Posterior vena cava (tissue), 2 donors: ENCODE measurements around the gene SUPT5H. TPM values are rescaled to one million over a fixed set of nuclear protein-coding genes. Genes with fewer than 3 reads are reported as not detected.
"Not testable (repeated sequence)": the region's sequence is repeated elsewhere in the genome, so short reads cannot be mapped to it uniquely, and the experiment has no call there.

Experiments used
- DNase-seq: peaks from one replicate; pipeline ENCODE4 v3.0.0-alpha.2; 2020; ENCODE audit warnings: low spot score
- intact Hi-C, 2 donors: fragments of 100-400 bp; cut with DNase I; formaldehyde crosslinking; loops; one replicate each; pipeline versions ENCODE4 v1.14.1 to v1.14.2; 2022 to 2023
- total RNA-seq, 2 donors: library from RNA; stranded (reverse); fragmentation: NEBNext Ultra II Directional; extraction: Animal tissue kit (Norgen Biotek cat#: 25700); gene quantifications; one replicate each; pipeline ENCODE4 v1.2.1, GENCODE V29; 2021
- donor health status: DM: yes; HTN: yes; CAD: no.
- donor health status: DM: yes; HTN: yes; CAD: no.

The SUPT5H gene
- total RNA-seq, 2 donors from 2014 or later = 67.0 to 74.9 TPM

GRCh38 chr19:39444598-39445195 lies 685 bp upstream of the SUPT5H start:
- intact Hi-C loops = loop anchor here in 1 of 2 donors (5.0 kb wide), 1 partner anchor 88 kb away; the partner anchor contains the start of gene EID2B
- no peak for DNase-seq

GRCh38 chr19:39446365-39447084 lies 1.1 kb downstream of the SUPT5H start:
- no peak for DNase-seq
- intact Hi-C loops = loop anchor here in 1 of 2 donors (5.0 kb wide), 1 partner anchor 86 kb away; the partner anchor contains the start of gene EID2B

- DNase-seq = no peak
- intact Hi-C loops = loop anchor here in 1 of 2 donors (5.0 kb wide), 1 partner anchor 84 kb away; the partner anchor contains the start of gene EID2B
These were observed 2.9 kb downstream of the SUPT5H start for GRCh38 chr19:39448271-39448670.

GRCh38 chr19:39449116-39449797 lies 3.9 kb downstream of the SUPT5H start:
- DNase-seq = no peak
- intact Hi-C loops = loop anchor here in 1 of 2 donors (5.0 kb wide), 1 partner anchor 83 kb away; the partner anchor contains the start of gene EID2B

DNA sequence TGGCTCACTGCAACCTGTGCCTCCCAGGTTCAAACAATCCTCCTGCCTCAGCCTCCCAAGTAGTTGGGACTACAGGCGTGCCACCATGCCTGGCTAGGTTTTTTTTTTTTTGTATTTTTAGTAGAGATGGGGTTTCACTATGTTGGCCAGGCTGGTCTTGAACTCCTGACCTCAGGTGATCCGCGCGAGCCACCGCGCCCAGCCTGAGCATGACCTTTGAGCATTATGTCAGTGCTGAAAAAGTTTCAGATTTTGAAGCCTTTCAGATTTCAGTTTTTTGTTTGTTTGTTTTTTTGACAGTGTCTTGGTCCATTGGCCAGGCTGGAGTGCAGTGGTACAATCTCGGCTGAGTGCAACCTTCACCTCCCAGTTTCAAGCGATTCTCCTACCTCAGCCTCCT lies 5.9 kb downstream of the SUPT5H start:
- DNase-seq, intact Hi-C loops: not testable (repeated sequence)

GRCh38 chr19:39463403-39463802 lies 18.0 kb downstream of the SUPT5H start:
- no peak for DNase-seq
- intact Hi-C loops = no loop called here

DNA sequence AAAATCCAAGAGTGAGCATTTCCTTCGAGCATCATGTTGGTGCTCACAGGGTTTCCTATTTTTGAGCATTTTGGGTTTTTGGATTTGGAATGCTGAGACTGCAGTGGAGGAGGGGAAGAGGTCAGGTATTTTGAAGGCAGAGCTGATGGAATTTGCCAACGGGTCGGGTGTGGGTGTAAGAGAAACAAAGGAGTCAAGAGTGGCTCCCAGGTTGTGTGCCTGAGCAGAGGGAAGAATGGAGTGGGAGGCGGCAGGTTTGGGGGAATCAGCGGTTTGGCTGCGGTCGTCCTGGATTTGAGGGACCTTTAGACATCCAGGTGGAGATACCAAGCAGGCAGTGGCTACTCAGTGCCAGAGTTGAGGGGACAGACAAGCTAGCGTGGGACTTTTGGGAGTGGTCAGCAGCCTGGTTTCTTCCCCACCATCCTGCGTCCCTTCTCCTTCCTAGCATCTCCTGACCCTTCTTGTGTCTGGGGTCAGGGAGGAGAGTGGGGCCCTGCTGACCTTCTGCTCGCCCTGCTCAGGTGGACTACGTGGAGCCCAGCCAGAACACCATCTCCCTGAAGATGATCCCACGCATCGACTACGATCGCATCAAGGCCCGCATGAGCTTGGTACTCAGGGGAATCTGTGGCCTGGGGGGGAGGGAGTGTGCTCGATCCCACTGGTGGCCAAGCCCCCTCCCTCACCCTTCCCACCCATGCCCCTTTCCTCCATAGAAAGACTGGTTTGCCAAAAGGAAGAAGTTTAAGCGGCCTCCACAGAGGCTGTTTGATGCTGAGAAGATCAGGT lies 20.8 kb downstream of the SUPT5H start:
- no peak for DNase-seq

GRCh38 chr19:39467941-39468340 lies 22.6 kb downstream of the SUPT5H start:
- intact Hi-C loops = no loop called here
- DNase-seq = no peak

More for the DNA sequence above, 20.8 kb downstream of the SUPT5H start:
- intact Hi-C loops = no loop called here

DNA sequence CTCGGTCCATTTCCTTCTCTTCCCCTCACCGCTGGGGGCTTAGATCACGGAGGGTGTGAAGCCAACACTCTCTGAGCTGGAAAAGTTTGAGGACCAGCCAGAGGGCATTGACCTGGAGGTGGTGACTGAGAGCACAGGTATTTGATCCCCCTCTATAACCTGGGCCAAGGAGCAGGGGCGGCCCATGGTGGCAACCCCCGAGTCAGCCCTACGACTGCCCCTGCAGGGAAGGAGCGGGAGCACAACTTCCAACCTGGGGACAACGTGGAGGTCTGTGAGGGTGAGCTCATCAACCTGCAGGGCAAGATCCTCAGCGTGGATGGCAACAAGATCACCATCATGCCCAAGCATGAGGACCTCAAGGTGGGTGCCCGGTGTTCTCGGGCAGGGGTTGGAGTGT lies 23.7 kb downstream of the SUPT5H start:
- intact Hi-C loops = no loop called here
- no peak for DNase-seq

DNA sequence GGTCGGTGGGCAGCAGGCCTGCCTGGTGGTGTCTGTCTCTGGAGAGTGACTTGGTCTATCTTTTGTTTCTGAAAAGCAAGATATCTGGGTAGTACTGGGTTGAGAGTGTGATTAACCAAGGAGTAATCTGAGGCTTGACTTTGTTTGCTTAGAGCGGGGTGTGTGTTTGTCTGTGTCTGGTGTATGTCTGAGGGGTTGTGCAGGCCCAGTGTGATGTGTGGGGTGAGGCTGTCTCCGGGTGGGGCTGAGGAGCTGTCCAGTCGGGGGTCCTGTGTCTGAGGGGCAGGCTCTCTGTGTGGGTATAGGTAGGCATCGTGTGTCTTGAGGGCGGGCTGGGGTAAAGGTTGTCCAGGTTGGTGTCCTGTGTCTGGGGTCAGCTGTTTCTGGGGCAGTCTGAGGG lies 24.2 kb downstream of the SUPT5H start:
- no peak for DNase-seq
- intact Hi-C loops = no loop called here

GRCh38 chr19:39470724-39471339 lies 25.4 kb downstream of the SUPT5H start:
- no peak for DNase-seq

GRCh38 chr19:39471756-39472536 lies 26.6 kb downstream of the SUPT5H start:
- no peak for DNase-seq
- intact Hi-C loops = no loop called here

More at GRCh38 chr19:39470724-39471339, 25.4 kb downstream of the SUPT5H start:
- intact Hi-C loops = no loop called here

DNA sequence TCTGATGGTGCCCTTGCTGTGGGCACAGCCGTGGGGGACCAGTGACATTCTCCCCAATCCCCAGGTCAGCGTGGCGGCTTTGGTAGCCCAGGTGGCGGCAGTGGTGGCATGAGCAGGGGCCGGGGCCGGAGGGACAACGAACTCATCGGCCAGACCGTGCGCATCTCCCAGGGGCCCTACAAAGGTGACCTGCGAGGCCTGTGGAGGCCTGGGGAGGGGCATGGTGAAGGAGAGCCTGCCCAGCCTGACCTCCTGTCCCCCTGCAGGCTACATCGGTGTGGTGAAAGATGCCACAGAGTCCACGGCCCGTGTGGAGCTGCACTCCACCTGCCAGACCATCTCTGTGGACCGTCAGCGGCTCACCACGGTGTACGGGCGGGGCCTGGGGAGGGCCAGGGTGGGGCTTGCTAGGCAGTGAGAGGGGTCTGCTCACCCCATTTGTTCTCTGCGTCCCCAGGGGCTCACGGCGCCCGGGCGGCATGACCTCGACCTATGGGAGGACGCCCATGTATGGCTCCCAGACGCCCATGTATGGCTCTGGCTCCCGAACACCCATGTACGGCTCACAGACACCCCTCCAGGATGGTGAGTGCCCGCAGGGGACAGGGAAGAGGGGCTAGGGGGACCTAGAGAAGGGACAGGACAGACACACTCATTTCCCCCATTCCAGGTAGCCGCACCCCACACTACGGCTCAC lies 27.5 kb downstream of the SUPT5H start:
- intact Hi-C loops = no loop called here

GRCh38 chr19:39473443-39473960 lies 28.1 kb downstream of the SUPT5H start:
- intact Hi-C loops = no loop called here
- no peak for DNase-seq

More for the DNA sequence above, 27.5 kb downstream of the SUPT5H start:
- no peak for DNase-seq

DNA sequence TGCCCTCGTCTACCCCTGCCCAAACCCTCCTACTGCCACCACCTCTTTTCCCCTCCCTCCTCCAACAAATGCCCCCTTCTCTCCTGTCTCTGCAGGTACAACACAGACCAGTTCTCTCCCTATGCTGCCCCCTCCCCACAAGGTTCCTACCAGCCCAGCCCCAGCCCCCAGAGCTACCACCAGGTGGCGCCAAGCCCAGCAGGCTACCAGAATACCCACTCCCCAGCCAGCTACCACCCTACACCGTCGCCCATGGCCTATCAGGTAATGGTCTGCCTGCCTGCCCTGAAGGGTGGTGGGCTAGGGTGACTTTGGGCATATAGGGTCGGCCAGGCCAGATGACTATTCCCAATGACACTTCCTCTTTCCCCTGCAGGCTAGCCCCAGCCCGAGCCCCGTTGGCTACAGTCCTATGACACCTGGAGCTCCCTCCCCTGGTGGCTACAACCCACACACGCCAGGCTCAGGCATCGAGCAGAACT lies 28.8 kb downstream of the SUPT5H start:
- intact Hi-C loops = no loop called here
- no peak for DNase-seq

DNA sequence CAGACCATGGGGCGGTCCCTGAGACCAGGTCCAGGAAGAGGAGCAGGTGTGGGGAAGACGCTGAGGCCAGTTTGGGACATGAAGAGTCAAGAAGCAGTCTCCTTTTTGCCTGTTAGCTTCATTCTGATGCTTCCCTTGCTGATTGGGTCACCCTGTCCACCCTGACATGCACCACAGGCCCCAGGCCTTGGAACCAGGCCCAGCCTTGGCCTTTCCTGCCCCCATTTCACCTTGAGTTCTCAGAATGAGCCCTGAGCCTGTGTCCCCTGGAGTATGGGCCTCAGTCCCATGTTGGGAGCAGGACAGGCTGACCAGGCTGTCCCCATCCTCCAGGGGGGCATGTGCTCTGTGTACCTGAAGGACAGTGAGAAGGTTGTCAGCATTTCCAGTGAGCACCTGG lies 30.4 kb downstream of the SUPT5H start:
- no peak for DNase-seq
- intact Hi-C loops = no loop called here

GRCh38 chr19:39479319-39479801 lies 34.0 kb downstream of the SUPT5H start:
- intact Hi-C loops = not testable (repeated sequence)

More at GRCh38 chr19:39479319-39479801, 34.0 kb downstream of the SUPT5H start:
- DNase-seq = not testable (repeated sequence)
